Measurements from ENCODE around the gene NLRP12.

DNA sequence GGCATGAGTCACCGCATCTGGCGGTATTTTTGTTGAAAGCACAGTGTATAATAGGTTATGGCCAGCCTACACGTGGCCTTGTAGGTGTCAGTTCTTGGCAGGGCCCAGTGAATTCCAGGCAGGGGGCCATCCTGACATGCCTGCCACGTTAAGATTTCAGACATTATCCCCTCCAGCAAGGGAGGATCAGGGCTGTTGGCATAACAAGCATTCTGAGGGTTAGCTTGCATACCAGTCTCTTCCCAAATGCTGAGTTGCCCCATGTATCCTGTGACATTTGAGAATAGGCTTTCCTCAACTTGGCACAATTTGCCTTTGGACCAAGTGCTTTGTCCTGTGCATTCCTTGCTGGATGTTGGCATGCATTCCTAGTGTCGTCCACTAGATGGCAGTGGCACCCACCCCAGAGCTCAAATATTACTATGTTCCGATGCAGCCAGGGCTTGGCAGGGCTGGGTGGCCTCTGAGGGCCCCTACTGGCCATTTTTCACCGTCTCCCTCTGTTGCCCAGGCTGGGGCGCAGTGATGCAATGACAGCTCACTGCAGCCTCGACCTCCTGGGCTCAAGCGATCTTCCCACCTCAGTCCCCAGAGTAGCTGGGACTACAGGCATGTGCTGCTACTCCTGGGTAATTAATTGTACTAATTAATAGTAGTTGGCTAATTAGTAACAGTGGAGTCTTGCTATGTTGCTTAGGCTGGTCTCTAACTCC, 31.2 kb downstream of the NLRP12 start:
- TF ChIP-seq, protein P1, sequence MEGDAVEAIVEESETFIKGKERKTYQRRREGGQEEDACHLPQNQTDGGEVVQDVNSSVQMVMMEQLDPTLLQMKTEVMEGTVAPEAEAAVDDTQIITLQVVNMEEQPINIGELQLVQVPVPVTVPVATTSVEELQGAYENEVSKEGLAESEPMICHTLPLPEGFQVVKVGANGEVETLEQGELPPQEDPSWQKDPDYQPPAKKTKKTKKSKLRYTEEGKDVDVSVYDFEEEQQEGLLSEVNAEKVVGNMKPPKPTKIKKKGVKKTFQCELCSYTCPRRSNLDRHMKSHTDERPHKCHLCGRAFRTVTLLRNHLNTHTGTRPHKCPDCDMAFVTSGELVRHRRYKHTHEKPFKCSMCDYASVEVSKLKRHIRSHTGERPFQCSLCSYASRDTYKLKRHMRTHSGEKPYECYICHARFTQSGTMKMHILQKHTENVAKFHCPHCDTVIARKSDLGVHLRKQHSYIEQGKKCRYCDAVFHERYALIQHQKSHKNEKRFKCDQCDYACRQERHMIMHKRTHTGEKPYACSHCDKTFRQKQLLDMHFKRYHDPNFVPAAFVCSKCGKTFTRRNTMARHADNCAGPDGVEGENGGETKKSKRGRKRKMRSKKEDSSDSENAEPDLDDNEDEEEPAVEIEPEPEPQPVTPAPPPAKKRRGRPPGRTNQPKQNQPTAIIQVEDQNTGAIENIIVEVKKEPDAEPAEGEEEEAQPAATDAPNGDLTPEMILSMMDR (conservative IDR thresholded peaks at IDR 0.05; ENCODE audit: low read depth in 2 of 2), result peak; percentile 99 to 100
- TF ChIP-seq JUNB (IDR thresholded peaks at IDR 0.05; ENCODE audit: unreplicated experiment) (no peak), STAT1 (IDR thresholded peaks at IDR 0.05; ENCODE audit: unreplicated experiment) (no peak), EZH2phosphoT487 (IDR thresholded peaks at IDR 0.05; ENCODE audit: unreplicated experiment) (no peak), EZH2 (IDR thresholded peaks at IDR 0.05; ENCODE audit: low read depth, unreplicated experiment) (no peak), ZNF114 (CRISPR knock-in tag; IDR thresholded peaks at IDR 0.05) (no peak), POLR2AphosphoS5 (IDR thresholded peaks at IDR 0.05; ENCODE audit: low read depth) (peak; percentile 50)
- TF ChIP-seq, protein P2, sequence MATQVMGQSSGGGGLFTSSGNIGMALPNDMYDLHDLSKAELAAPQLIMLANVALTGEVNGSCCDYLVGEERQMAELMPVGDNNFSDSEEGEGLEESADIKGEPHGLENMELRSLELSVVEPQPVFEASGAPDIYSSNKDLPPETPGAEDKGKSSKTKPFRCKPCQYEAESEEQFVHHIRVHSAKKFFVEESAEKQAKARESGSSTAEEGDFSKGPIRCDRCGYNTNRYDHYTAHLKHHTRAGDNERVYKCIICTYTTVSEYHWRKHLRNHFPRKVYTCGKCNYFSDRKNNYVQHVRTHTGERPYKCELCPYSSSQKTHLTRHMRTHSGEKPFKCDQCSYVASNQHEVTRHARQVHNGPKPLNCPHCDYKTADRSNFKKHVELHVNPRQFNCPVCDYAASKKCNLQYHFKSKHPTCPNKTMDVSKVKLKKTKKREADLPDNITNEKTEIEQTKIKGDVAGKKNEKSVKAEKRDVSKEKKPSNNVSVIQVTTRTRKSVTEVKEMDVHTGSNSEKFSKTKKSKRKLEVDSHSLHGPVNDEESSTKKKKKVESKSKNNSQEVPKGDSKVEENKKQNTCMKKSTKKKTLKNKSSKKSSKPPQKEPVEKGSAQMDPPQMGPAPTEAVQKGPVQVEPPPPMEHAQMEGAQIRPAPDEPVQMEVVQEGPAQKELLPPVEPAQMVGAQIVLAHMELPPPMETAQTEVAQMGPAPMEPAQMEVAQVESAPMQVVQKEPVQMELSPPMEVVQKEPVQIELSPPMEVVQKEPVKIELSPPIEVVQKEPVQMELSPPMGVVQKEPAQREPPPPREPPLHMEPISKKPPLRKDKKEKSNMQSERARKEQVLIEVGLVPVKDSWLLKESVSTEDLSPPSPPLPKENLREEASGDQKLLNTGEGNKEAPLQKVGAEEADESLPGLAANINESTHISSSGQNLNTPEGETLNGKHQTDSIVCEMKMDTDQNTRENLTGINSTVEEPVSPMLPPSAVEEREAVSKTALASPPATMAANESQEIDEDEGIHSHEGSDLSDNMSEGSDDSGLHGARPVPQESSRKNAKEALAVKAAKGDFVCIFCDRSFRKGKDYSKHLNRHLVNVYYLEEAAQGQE (IDR thresholded peaks at IDR 0.05; ENCODE audit: unreplicated experiment), result no peak

Measured in GM23338 (cell line).